Endothelial cell (in vitro differentiated cells): ENCODE data around the gene SEC14L3. TPM values are rescaled to one million over a fixed set of nuclear protein-coding genes. Genes with fewer than 3 reads are reported as not detected.
A peak's percentile ranks its signal among the peaks of the same experiment; 100 is the strongest.
"Not testable (repeated sequence)": the region's sequence is repeated elsewhere in the genome, so short reads cannot be mapped to it uniquely, and the experiment has no call there.

ENCODE experiments used
- DNase-seq: peaks from one replicate; pipeline ENCODE4 v3.0.0; 2021; ENCODE audit warnings: low spot score
- H3K27ac Mint-ChIP-seq: one replicate; pipeline ENCODE4 v1.8.0; 2021; ENCODE audit warnings: mixed read lengths, inconsistent platforms; ENCODE audit not compliant: unreplicated experiment
- H3K27me3 Mint-ChIP-seq: one replicate; pipeline ENCODE4 v1.8.0; 2021; ENCODE audit warnings: mild to moderate bottlenecking, moderate library complexity, mixed read lengths, inconsistent platforms; ENCODE audit not compliant: unreplicated experiment
- H3K36me3 Mint-ChIP-seq: one replicate; pipeline ENCODE4 v1.8.0; 2021; ENCODE audit warnings: mild to moderate bottlenecking, low read depth, mixed read lengths, inconsistent platforms; ENCODE audit not compliant: unreplicated experiment
- H3K4me1 Mint-ChIP-seq: one replicate; pipeline ENCODE4 v1.8.0; 2021; ENCODE audit warnings: mild to moderate bottlenecking, mixed read lengths, inconsistent platforms; ENCODE audit not compliant: unreplicated experiment
- H3K4me3 Mint-ChIP-seq: one replicate; pipeline ENCODE4 v1.8.0; 2021; ENCODE audit warnings: mild to moderate bottlenecking, mixed read lengths, inconsistent platforms; ENCODE audit not compliant: unreplicated experiment
- H3K9me3 Mint-ChIP-seq: one replicate; pipeline ENCODE4 v1.8.0; 2021; ENCODE audit warnings: mixed read lengths, inconsistent platforms; ENCODE audit not compliant: unreplicated experiment
- total RNA-seq: library from RNA; stranded (reverse); fragmentation: NEBNext Ultra II Directional; extraction: Animal tissue kit (Norgen Biotek cat#: 25700); gene quantifications from one replicate; pipeline ENCODE4 v1.2.1, GENCODE V29; 2021; ENCODE audit not compliant: unreplicated experiment
- TF ChIP-seq, protein P1 (sequence below): fragments of 200-600 bp; sonication (generic); IDR thresholded peaks from one replicate; pipeline ENCODE4 v1.5.0; 2021; ENCODE audit warnings: antibody characterized with exemption; ENCODE audit not compliant: unreplicated experiment

SEC14L3 gene
- total RNA-seq, 1 donor from 2014 or later = not detected

- no peak overlapping the region for H3K4me3 Mint-ChIP-seq
- no peaks in the 10 kb centered on the region for H3K27me3 Mint-ChIP-seq
- TF ChIP-seq, protein P1, sequence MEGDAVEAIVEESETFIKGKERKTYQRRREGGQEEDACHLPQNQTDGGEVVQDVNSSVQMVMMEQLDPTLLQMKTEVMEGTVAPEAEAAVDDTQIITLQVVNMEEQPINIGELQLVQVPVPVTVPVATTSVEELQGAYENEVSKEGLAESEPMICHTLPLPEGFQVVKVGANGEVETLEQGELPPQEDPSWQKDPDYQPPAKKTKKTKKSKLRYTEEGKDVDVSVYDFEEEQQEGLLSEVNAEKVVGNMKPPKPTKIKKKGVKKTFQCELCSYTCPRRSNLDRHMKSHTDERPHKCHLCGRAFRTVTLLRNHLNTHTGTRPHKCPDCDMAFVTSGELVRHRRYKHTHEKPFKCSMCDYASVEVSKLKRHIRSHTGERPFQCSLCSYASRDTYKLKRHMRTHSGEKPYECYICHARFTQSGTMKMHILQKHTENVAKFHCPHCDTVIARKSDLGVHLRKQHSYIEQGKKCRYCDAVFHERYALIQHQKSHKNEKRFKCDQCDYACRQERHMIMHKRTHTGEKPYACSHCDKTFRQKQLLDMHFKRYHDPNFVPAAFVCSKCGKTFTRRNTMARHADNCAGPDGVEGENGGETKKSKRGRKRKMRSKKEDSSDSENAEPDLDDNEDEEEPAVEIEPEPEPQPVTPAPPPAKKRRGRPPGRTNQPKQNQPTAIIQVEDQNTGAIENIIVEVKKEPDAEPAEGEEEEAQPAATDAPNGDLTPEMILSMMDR = no peak
- no peaks in the 10 kb centered on the region for H3K36me3 Mint-ChIP-seq
- no peak for DNase-seq
- no peaks in the 10 kb centered on the region for H3K4me1 Mint-ChIP-seq
- H3K27ac Mint-ChIP-seq = no peak overlapping the region
- no peaks in the 10 kb centered on the region for H3K9me3 Mint-ChIP-seq
Observed at GRCh38 chr22:30470655-30471054, 1.2 kb downstream of the SEC14L3 start.

- H3K4me3 Mint-ChIP-seq = no peak overlapping the region
- TF ChIP-seq, protein P1 = no peak
- H3K27ac Mint-ChIP-seq = no peak overlapping the region
- no peak for DNase-seq
- no peaks in the 10 kb centered on the region for H3K36me3 Mint-ChIP-seq
- peaks cover 4% of the 10 kb centered on the region for H3K27me3 Mint-ChIP-seq
- H3K4me1 Mint-ChIP-seq = no peaks in the 10 kb centered on the region
- no peaks in the 10 kb centered on the region for H3K9me3 Mint-ChIP-seq
Observed at GRCh38 chr22:30469165-30469564, 2.7 kb downstream of the SEC14L3 start.

DNA sequence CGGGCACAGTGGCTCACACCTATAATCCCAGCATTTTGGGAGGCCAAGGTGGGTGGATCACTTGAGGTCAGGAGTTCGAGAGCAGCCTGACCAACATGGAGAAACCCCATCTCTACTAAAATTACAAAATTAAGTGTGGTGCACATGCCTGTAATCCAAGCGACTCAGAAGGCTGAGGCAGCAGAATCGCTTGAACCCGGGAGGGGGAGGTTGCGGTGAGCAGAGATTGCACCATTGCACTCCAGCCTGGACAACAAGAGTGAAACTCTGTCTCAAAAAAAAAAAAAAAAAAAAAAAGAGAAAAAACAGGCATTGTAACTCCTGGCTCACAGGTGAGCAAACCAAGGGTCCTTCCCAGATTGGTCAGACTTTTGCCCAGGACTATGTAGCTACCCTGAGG lies 11.3 kb downstream of the SEC14L3 start:
- H3K4me1 Mint-ChIP-seq, H3K36me3 Mint-ChIP-seq, H3K4me3 Mint-ChIP-seq, H3K27ac Mint-ChIP-seq, H3K9me3 Mint-ChIP-seq, DNase-seq: not testable (repeated sequence)
- peaks cover 11% of the 10 kb centered on the region for H3K27me3 Mint-ChIP-seq

DNA sequence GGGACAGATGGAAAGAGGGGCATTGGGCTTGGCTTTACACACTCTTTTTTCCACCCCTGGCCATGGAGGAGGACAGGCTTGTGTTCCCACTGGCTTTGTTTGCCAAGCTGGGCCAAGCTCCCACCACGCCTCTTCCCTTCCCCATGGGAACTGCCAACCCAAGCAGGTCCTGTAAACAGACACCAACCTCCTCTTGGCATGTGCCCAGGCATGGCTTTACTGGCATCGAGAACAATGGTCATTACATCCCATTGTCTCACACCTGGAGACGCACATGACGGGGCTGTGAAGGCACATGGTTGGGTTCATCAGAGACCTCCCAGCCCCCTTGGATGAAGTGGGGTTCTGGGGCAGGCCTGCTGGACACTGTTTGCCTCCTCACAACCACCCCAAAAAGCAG lies 11.7 kb downstream of the SEC14L3 start:
- TF ChIP-seq, protein P1 = no peak
- DNase-seq = no peak
- Mint-ChIP-seq H3K27me3 (peaks cover 8% of the 10 kb centered on the region), H3K4me3 (no peak overlapping the region), H3K36me3 (no peaks in the 10 kb centered on the region), H3K9me3 (no peaks in the 10 kb centered on the region), H3K27ac (no peak overlapping the region), H3K4me1 (peaks cover 9% of the 10 kb centered on the region)

DNA sequence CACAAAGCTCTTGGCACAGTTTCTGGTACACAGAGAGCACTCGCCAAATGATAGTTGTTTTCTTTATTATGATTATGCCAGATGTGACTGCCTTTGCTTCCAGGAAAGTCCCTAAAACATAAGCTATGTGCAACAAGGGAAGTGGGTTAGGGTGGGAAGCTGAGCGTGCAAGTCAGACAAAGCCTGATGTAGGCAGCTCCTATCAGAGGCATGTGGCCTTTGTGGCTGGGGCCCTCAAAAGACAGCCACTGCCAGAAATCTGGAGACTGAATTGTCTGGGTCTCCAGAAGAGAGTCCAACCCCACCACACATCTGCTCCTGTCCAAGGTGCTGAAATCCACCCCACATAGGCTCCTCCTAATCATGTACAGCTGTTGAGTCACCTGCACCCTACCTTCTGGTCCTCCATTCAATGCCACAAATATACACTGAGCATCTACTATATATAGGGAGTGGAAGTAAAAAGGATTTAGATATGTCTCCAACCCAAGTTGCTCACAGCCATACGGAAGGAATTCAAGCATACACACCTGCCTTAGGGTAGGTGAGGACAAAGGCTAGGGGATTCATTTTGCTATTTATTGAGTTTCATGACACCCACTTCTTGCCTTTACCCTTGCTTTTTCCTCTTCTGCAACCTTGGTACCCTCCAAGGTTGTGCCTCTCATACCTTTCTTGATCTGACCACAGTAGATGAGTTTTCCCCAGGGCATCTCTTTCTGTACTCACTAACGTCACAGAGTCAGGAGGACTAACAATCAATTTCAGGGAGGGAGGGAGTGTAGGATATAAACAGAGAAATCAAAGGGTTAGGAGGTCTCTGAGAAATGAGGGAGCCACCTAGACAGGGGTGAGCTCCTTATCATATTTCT lies 12.4 kb downstream of the SEC14L3 start:
- H3K9me3 Mint-ChIP-seq = no peaks in the 10 kb centered on the region
- no peak overlapping the region for H3K27ac Mint-ChIP-seq
- peak; percentile 41 for DNase-seq
- no peak overlapping the region for H3K4me3 Mint-ChIP-seq
- H3K4me1 Mint-ChIP-seq = peaks cover 9% of the 10 kb centered on the region
- peaks cover 6% of the 10 kb centered on the region for H3K27me3 Mint-ChIP-seq
- TF ChIP-seq, protein P1 = no peak
- H3K36me3 Mint-ChIP-seq = no peaks in the 10 kb centered on the region
